Panc1 (cell line): ENCODE data around the gene ZNF823. TPM values are rescaled to one million over a fixed set of nuclear protein-coding genes. Genes with fewer than 3 reads are reported as not detected.

Source experiments
- ATAC-seq: fragments of 200-7000 bp; cut with Tn5 transposase; 2 replicates; pipeline ENCODE4 v1.9.1; 2020; ENCODE audit warnings: mild to moderate bottlenecking, moderate library complexity
- BruUV-seq: library from RNA; stranded (reverse); fragments of 400-500 nt; replicated peaks from 2 replicates; lab custom pipeline; 2021; lab: Mats Ljungman, UMichigan
- CTCF ChIA-PET: fragments of 300-600 bp; sonication (Branson Sonifier 250); formaldehyde crosslinking; loops from one replicate; lab custom pipeline; 2022; ENCODE audit warnings: antibody characterized with exemption; lab: Charles Lee
- POLR2A ChIA-PET: fragments of 300-600 bp; sonication (Branson Sonifier 250); formaldehyde crosslinking; loops from one replicate; lab custom pipeline; 2022; ENCODE audit warnings: antibody characterized with exemption; lab: Charles Lee
- DNase-seq: peaks from one replicate; pipeline ENCODE4 v3.0.0-alpha.2; 2010; ENCODE audit warnings: low read depth, low spot score
- H3K27ac ChIP-seq: 2 replicates; pipeline ENCODE4 v1.5.1; 2011; ENCODE audit warnings: mild to moderate bottlenecking, low read length, inconsistent platforms
- H3K27me3 ChIP-seq: fragments of 200-500 bp; sonication (Bioruptor generic); 2 replicates; pipeline ENCODE4 v1.6.0; 2014; ENCODE audit warnings: low read length, inconsistent platforms; ENCODE audit not compliant: control insufficient read depth, insufficient read depth
- H3K36me3 ChIP-seq: fragments of 200-500 bp; sonication (Bioruptor generic); 2 replicates; pipeline ENCODE4 v1.5.1; 2014; ENCODE audit warnings: inconsistent platforms, mild to moderate bottlenecking, low read length, moderate library complexity; ENCODE audit not compliant: control insufficient read depth, insufficient read depth
- H3K4me1 ChIP-seq: 2 replicates; pipeline ENCODE4 v1.5.1; 2011; ENCODE audit warnings: inconsistent platforms, mild to moderate bottlenecking, low read length, moderate library complexity; ENCODE audit not compliant: control insufficient read depth, insufficient read depth
- H3K4me3 ChIP-seq, 2 experiments: 2 replicates each; pipeline ENCODE4 v1.5.1; 2011 to 2012; ENCODE audit warnings: low read depth in 2 of 2, low read length in 2 of 2, mild to moderate bottlenecking in 2 of 2, inconsistent platforms in 1 of 2, moderate library complexity in 1 of 2
- H3K9me3 ChIP-seq: fragments of 200-500 bp; sonication (Bioruptor generic); 2 replicates; pipeline ENCODE4 v1.5.1; 2014; ENCODE audit warnings: low read depth, mild to moderate bottlenecking, inconsistent platforms, low read length, moderate library complexity; ENCODE audit not compliant: control insufficient read depth, insufficient read depth
- CTCF ChIP-seq: fragments of 450-650 bp; IDR thresholded peaks from 2 replicates; pipeline ENCODE4 v1.5.1; 2017; ENCODE audit warnings: mild to moderate bottlenecking
- POLR2AphosphoS5 ChIP-seq: IDR thresholded peaks from 2 replicates; pipeline ENCODE4 v1.6.1; 2012; ENCODE audit warnings: mild to moderate bottlenecking, low read depth, low read length, moderate library complexity
- REST ChIP-seq, 2 experiments: IDR thresholded peaks; 2 replicates each; pipeline ENCODE4 v1.6.1; 2011 to 2012; ENCODE audit warnings: low read depth in 2 of 2, control low read depth in 1 of 2, low read length in 1 of 2, mild to moderate bottlenecking in 1 of 2, moderate library complexity in 1 of 2; ENCODE audit not compliant: insufficient read depth in 1 of 2
- SIN3A ChIP-seq: IDR thresholded peaks from 2 replicates; pipeline ENCODE4 v1.6.1; 2012; ENCODE audit warnings: low read depth, mild to moderate bottlenecking, low read length, moderate library complexity, borderline replicate concordance; ENCODE audit not compliant: insufficient read depth
- TCF7L2 ChIP-seq: IDR thresholded peaks from 2 replicates; pipeline ENCODE4 v1.6.1; 2011; ENCODE audit warnings: mild to moderate bottlenecking, low read depth, low read length, inconsistent platforms
- in situ Hi-C: cut with HindIII; loops from 2 replicates; pipeline ENCODE4 v1.10.0; 2016; ENCODE audit warnings: low sequenced_read_pairs, low pct_unique_long_range_greater_than_20kb
- intact Hi-C: fragments of 100-400 bp; cut with micrococcal nuclease; formaldehyde crosslinking; loops from one replicate; pipeline ENCODE4 v1.10.0; 2022; ENCODE audit not compliant: unreplicated experiment
- total RNA-seq: library from RNA; stranded (reverse); gene quantifications from one replicate; pipeline ENCODE4 v1.2.1, GENCODE V29; 2021; ENCODE audit not compliant: unreplicated experiment

ZNF823 gene
- total RNA-seq, 1 experiment from 2014 or later = 5.0 TPM

GRCh38 chr19:11754663-11755062 lies 15.9 kb upstream of the ZNF823 start:
- in situ Hi-C loops = no loop called here
- Histone ChIP-seq H3K4me3 (no peak overlapping the region), H3K27ac (no peak overlapping the region), H3K27me3 (no peaks in the 10 kb centered on the region), H3K4me1 (no peaks in the 10 kb centered on the region), H3K9me3 (peaks cover 15% of the 10 kb centered on the region; the same call in 1 of the 2 replicates), H3K36me3 (no peaks in the 10 kb centered on the region)
- ChIA-PET CTCF (no interaction called here), POLR2A (no interaction called here)
- no TSS peak for BruUV-seq
- TF ChIP-seq TCF7L2 (no peak), CTCF (no peak), SIN3A (no peak), REST (IDR thresholded peaks at IDR 0.05; ENCODE audit: insufficient read depth in 1 of 2, low read depth in 2 of 2, low read length in 1 of 2) (no peak), POLR2AphosphoS5 (no peak)
- intact Hi-C loops = no loop called here
- no peak for ATAC-seq
- no peak for DNase-seq

GRCh38 chr19:11752244-11752736 lies 13.5 kb upstream of the ZNF823 start:
- Histone ChIP-seq H3K36me3 (no peaks in the 10 kb centered on the region), H3K27me3 (no peaks in the 10 kb centered on the region), H3K27ac (no peak overlapping the region), H3K9me3 (peaks cover 13% of the 10 kb centered on the region; the same call in 1 of the 2 replicates), H3K4me1 (no peaks in the 10 kb centered on the region), H3K4me3 (no peak overlapping the region)
- CTCF ChIA-PET = no interaction called here
- DNase-seq (no peak), ATAC-seq (no peak)
- in situ Hi-C loops = no loop called here
- intact Hi-C loops = no loop called here
- POLR2A ChIA-PET = no interaction called here
- no TSS peak for BruUV-seq
- TF ChIP-seq TCF7L2 (no peak), POLR2AphosphoS5 (no peak), CTCF (no peak), REST (IDR thresholded peaks at IDR 0.05; ENCODE audit: insufficient read depth in 1 of 2, low read depth in 2 of 2, low read length in 1 of 2) (no peak), SIN3A (no peak)
